ENCODE results near the gene ADGRV1.

DNA sequence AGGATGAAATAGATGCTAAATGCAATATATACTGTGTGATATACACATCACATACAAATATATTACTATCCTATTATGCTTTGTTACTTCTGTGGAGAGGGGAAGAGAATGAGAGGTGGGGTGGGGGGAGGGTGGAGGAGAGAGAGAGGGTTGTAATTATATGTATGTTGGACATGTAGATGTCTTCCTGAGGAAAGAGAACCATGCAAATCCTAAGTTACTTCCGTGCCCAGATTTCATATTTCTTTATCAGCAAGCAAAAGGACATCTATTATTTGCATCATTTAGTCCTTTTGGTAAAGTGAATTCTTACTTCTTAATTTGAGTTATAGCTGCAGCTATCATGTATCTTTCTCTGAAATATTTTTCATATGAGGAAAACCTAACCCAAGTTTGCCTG is 187.5 kb downstream of the ADGRV1 start:
- TF ChIP-seq POLR2A (IDR thresholded peaks at IDR 0.05), result no peak
- TF ChIP-seq, protein P1, sequence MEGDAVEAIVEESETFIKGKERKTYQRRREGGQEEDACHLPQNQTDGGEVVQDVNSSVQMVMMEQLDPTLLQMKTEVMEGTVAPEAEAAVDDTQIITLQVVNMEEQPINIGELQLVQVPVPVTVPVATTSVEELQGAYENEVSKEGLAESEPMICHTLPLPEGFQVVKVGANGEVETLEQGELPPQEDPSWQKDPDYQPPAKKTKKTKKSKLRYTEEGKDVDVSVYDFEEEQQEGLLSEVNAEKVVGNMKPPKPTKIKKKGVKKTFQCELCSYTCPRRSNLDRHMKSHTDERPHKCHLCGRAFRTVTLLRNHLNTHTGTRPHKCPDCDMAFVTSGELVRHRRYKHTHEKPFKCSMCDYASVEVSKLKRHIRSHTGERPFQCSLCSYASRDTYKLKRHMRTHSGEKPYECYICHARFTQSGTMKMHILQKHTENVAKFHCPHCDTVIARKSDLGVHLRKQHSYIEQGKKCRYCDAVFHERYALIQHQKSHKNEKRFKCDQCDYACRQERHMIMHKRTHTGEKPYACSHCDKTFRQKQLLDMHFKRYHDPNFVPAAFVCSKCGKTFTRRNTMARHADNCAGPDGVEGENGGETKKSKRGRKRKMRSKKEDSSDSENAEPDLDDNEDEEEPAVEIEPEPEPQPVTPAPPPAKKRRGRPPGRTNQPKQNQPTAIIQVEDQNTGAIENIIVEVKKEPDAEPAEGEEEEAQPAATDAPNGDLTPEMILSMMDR (IDR thresholded peaks at IDR 0.05), result no peak

Data from tibial nerve (tissue), 3 donors.